Measurements from ENCODE around the gene RCBTB2. TPM values are rescaled to one million over a fixed set of nuclear protein-coding genes. Genes with fewer than 3 reads are reported as not detected.

Gene RCBTB2
- total and polyA plus RNA-seq, 9 donors: 8.2 to 22.6 (median 14.2) TPM

DNA sequence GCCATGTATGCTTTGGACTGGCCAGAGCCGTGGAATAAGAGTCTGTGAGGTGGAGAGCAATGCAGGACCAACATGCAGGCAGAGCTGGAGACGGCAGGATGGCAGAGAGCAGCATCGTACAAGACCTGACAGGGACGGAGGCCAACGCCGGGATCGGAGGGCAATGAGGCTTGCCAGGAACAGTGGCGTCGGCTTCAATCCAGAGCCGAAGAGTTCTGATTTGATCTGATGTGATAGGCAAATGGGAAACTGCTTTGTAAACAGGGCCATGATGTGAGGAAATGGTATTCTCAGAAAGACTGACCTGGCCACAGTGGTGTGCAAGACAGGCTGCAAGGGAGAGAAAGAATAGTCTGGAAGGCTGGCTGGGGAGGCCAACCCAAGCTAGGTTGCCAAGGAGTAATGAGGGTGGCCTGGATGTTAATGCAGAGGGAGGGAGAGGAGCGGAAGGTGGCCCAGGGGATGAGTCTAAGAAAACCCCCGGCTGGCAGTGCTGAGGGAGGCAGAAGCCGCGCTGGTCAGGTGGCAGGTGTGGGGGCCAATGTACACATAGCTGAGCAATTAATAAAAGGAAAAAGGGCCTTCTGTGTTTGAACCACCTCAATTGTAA is 26.7 kb downstream of the RCBTB2 start:
- WGBS, 3 donors: 89 to 94% (median 90%) methylated on average over 14 of the region's 14 CpGs
- Histone ChIP-seq H3K9me3 (no peaks in the 10 kb centered on the region), H3K27me3 (no peaks in the 10 kb centered on the region), H3K27ac (no peak overlapping the region), H3K4me3 (no peak overlapping the region), H3K4me1 (ENCODE audit: insufficient read depth) (peaks cover 4% of the 10 kb centered on the region), H3K36me3 (no peaks in the 10 kb centered on the region)
- TF ChIP-seq, protein P1, sequence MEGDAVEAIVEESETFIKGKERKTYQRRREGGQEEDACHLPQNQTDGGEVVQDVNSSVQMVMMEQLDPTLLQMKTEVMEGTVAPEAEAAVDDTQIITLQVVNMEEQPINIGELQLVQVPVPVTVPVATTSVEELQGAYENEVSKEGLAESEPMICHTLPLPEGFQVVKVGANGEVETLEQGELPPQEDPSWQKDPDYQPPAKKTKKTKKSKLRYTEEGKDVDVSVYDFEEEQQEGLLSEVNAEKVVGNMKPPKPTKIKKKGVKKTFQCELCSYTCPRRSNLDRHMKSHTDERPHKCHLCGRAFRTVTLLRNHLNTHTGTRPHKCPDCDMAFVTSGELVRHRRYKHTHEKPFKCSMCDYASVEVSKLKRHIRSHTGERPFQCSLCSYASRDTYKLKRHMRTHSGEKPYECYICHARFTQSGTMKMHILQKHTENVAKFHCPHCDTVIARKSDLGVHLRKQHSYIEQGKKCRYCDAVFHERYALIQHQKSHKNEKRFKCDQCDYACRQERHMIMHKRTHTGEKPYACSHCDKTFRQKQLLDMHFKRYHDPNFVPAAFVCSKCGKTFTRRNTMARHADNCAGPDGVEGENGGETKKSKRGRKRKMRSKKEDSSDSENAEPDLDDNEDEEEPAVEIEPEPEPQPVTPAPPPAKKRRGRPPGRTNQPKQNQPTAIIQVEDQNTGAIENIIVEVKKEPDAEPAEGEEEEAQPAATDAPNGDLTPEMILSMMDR (IDR thresholded peaks at IDR 0.05): no peak
- TF ChIP-seq EP300 (IDR thresholded peaks at IDR 0.05) (no peak), POLR2A (IDR thresholded peaks at IDR 0.05) (no peak)
- no peak for DNase-seq
- intact Hi-C loops (cut with DNase I): no loop called here

- no peaks in the 10 kb centered on the region for H3K27me3 ChIP-seq
- intact Hi-C loops (cut with DNase I): no loop called here
- H3K4me3 ChIP-seq: no peak overlapping the region
- DNase-seq: no peak
- WGBS, 3 donors: 87 to 89% (median 87%) methylated on average over 11 of the region's 11 CpGs
- no peak for TF ChIP-seq EP300 (IDR thresholded peaks at IDR 0.05)
- H3K9me3 ChIP-seq: no peaks in the 10 kb centered on the region
- no peak overlapping the region for H3K27ac ChIP-seq
- H3K4me1 ChIP-seq (ENCODE audit: insufficient read depth): peaks cover 4% of the 10 kb centered on the region
- H3K36me3 ChIP-seq: no peaks in the 10 kb centered on the region
These were observed 27.2 kb downstream of the RCBTB2 start for GRCh38 chr13:48505597-48506091.

DNA sequence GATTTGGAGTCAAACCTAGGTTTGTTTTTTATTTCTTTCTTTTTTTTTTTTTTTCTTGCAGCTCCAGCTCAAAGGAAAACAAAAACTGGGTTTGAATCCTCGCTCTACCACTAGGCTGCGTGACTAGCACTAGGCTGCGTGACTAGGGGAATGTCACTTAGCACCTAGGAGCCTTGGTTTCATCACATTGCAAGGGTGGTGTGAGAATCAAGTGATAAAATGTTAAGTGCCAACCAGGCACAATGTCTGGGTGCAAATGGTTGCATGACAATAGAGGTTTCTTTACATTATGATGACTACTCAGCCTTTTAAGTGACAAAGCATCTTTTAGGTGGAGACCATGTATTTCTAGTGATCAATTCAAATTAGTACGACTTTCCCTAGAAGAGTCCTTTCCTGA is 27.9 kb downstream of the RCBTB2 start:
- H3K27me3 ChIP-seq: no peaks in the 10 kb centered on the region
- no peak for DNase-seq
- no peak overlapping the region for H3K4me3 ChIP-seq
- peaks cover under 1% of the 10 kb centered on the region for H3K4me1 ChIP-seq (ENCODE audit: insufficient read depth)
- H3K36me3 ChIP-seq: no peaks in the 10 kb centered on the region
- H3K9me3 ChIP-seq: no peaks in the 10 kb centered on the region
- TF ChIP-seq EP300 (IDR thresholded peaks at IDR 0.05) (no peak), POLR2A (IDR thresholded peaks at IDR 0.05) (no peak)
- TF ChIP-seq, protein P1 (IDR thresholded peaks at IDR 0.05): no peak
- 95 to 97% (median 96%) methylated on average over 4 of the region's 4 CpGs for WGBS, 3 donors
- intact Hi-C loops (cut with DNase I): no loop called here
- no peak overlapping the region for H3K27ac ChIP-seq

DNA sequence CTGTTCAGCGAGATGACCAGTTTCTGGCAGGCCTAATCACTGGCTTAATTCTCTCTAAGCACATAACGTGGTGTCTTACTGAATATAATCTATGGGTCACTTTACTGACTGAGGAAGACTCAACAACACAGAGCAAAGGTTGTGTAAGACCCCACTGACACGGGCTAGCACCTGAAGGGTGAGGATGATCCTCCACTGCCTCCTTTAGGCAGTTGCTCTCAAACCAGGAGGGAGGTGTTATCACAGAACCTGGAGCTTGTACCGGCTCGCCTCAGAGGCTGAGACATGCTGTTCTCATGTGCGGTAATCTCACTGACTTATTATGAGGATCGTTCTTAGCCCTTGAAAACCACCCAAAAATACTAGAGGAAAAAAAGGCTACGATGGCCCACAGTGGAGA is 28.3 kb downstream of the RCBTB2 start:
- no peaks in the 10 kb centered on the region for H3K36me3 ChIP-seq
- H3K27me3 ChIP-seq: no peaks in the 10 kb centered on the region
- no peak overlapping the region for H3K4me3 ChIP-seq
- H3K27ac ChIP-seq: no peak overlapping the region
- no peak for DNase-seq
- TF ChIP-seq POLR2A (IDR thresholded peaks at IDR 0.05) (no peak), EP300 (IDR thresholded peaks at IDR 0.05) (no peak)
- TF ChIP-seq, protein P1 (IDR thresholded peaks at IDR 0.05): no peak
- intact Hi-C loops (cut with DNase I): no loop called here
- no peaks in the 10 kb centered on the region for H3K9me3 ChIP-seq
- WGBS, 3 donors: 91 to 94% (median 93%) methylated on average over 8 of the region's 8 CpGs
- H3K4me1 ChIP-seq (ENCODE audit: insufficient read depth): no peaks in the 10 kb centered on the region

DNA sequence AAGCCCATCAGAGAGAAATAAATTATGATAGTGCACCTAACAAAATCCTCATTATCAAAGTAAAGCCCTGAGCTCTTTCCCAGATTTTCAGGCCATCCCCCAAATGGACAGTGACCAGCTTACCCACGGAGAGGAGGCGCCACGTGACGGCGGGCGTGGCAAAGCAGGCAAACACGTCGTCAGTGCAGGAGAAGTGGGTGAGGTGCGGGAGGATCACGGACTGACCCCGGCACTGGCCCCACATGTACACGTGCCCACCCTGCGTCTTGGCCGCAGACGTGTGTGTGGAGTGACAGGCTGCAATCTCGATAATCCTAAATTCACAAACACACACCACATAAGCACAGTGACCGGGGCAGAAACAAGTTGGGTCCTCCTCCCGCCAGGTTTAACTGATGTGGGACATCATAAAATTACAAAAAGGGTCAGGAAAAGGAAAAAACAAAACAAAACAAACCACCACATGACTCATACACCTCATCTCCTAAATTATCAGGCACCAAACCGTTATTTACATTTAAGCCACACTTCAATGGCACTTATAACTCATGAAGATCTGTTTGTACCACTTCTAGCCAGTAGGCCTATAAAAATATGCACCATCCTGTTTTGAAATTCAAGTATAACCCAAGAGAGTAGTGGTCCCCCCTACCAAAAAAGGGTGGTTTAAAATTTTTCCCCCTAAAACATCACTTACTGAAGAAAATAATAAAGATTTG is 30.1 kb downstream of the RCBTB2 start:
- Histone ChIP-seq H3K27me3 (no peaks in the 10 kb centered on the region), H3K4me3 (no peak overlapping the region), H3K4me1 (ENCODE audit: insufficient read depth) (no peaks in the 10 kb centered on the region), H3K36me3 (no peaks in the 10 kb centered on the region), H3K27ac (no peak overlapping the region), H3K9me3 (no peaks in the 10 kb centered on the region)
- intact Hi-C loops (cut with DNase I): no loop called here
- 88 to 91% (median 91%) methylated on average over 19 of the region's 19 CpGs for WGBS, 3 donors
- TF ChIP-seq, protein P1 (IDR thresholded peaks at IDR 0.05): no peak
- no peak for TF ChIP-seq EP300 (IDR thresholded peaks at IDR 0.05)
- TF ChIP-seq POLR2A (IDR thresholded peaks at IDR 0.05): no peak
- no peak for DNase-seq

Measured in ovary (tissue), 9 donors.